Mammary epithelial cell (primary cell): ENCODE results near the gene B4GALNT4.

Experiments
- CTCF ChIP-seq, 2 donors: IDR thresholded peaks in 1 of 2; conservative IDR thresholded peaks in 1 of 2; 2 replicates each; pipeline ENCODE4 v1.5.1; 2011 to 2012; ENCODE audit warnings: inconsistent platforms in 2 of 2, low read length in 2 of 2, mild to moderate bottlenecking in 2 of 2, control low read depth in 1 of 2, low read depth in 1 of 2; ENCODE audit not compliant: insufficient read depth in 1 of 2; ENCODE audit errors: extremely low read depth in 1 of 2
- EZH2 ChIP-seq: IDR thresholded peaks from 2 replicates; pipeline ENCODE4 v1.6.1; 2012; ENCODE audit warnings: low read length, inconsistent platforms, borderline replicate concordance

DNA sequence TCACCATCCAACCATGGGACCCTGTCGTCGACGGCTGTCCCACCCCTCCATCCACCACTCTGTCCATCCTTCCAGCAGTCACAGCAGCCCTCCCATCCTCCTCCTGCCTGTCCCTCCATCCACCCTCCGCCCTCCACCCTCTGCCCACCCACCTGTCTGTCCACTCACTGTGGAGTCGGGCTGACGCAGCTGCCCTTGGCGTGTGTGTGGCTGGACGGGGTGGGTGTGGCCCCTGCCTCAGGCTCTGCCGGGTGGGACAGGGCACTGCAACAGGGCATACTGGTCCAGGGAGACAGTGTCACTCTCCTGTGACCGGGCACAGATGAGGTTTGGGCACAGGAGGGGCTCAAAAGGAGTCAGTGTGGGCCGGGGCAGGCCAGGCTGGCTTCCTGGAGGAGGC is 26.6 kb downstream of the B4GALNT4 start:
- TF ChIP-seq EZH2 (no peak), CTCF (conservative IDR thresholded peaks at IDR 0.05 in 1 of 2, IDR thresholded peaks at IDR 0.05 in 1 of 2; ENCODE audit: extremely low read depth in 1 of 2, insufficient read depth in 1 of 2, low read depth in 1 of 2, low read length in 2 of 2) (no peak)
